ENCODE data around the gene FBXO2.

Gene FBXO2

GRCh38 chr1:11681071-11681771 is 27.0 kb upstream of the FBXO2 start, which contains the start of gene MAD2L2:
TSS of gene MAD2L2 (minus strand) at chr1:11681148. CDS start at chr1:11680601, 547 bp downstream.
- DNase-seq, result peak; percentile 70

GRCh38 chr1:11680270-11681070 is 26.2 kb upstream of the FBXO2 start:
- DNase-seq, result no peak

- DNase-seq, result no peak
Measured at GRCh38 chr1:11678442-11678841, 24.2 kb upstream of the FBXO2 start.

- DNase-seq, result no peak
Measured at GRCh38 chr1:11676386-11677103, 22.3 kb upstream of the FBXO2 start.

GRCh38 chr1:11675325-11675724 is 21.1 kb upstream of the FBXO2 start:
- DNase-seq, result no peak

GRCh38 chr1:11674488-11674887 is 20.3 kb upstream of the FBXO2 start:
- no peak for DNase-seq

GRCh38 chr1:11673089-11673769 is 19.0 kb upstream of the FBXO2 start:
- no peak for DNase-seq

- DNase-seq, result no peak
Measured at GRCh38 chr1:11671544-11672286, 17.5 kb upstream of the FBXO2 start.

- no peak for DNase-seq
Measured at GRCh38 chr1:11671205-11671543, 16.9 kb upstream of the FBXO2 start.

- no peak for DNase-seq
Measured at GRCh38 chr1:11670747-11671146, 16.5 kb upstream of the FBXO2 start.

- no peak for DNase-seq
Measured at GRCh38 chr1:11668516-11668915, 14.3 kb upstream of the FBXO2 start.

- DNase-seq, result no peak
Measured at GRCh38 chr1:11664336-11665065, 10.3 kb upstream of the FBXO2 start.

- no peak for DNase-seq
Measured at GRCh38 chr1:11661103-11661502, 6.9 kb upstream of the FBXO2 start.

GRCh38 chr1:11659748-11660147 is 5.5 kb upstream of the FBXO2 start:
- DNase-seq, result no peak

- no peak for DNase-seq
Measured at GRCh38 chr1:11658542-11658941, 4.3 kb upstream of the FBXO2 start.

GRCh38 chr1:11657654-11658053 is 3.4 kb upstream of the FBXO2 start:
- no peak for DNase-seq

GRCh38 chr1:11654939-11655808 is 945 bp upstream of the FBXO2 start:
- no peak for DNase-seq

GRCh38 chr1:11653861-11654136 is 430 bp downstream of the FBXO2 start:
- DNase-seq, result no peak

- DNase-seq, result no peak
Measured at GRCh38 chr1:11653101-11653860, 948 bp downstream of the FBXO2 start.

GRCh38 chr1:11652203-11652780 is 1.9 kb downstream of the FBXO2 start:
- DNase-seq, result no peak

Data from NCI-H1694 (cell line).